GM18951 (cell line): ENCODE measurements around the gene ANKS1B.

ENCODE experiments used
- POLR2A ChIP-seq: IDR thresholded peaks from 4 replicates; pipeline ENCODE4 v1.6.1; 2011; ENCODE audit warnings: mild to moderate bottlenecking; ENCODE audit not compliant: insufficient read length, insufficient read depth; ENCODE audit errors: extremely low read depth
- in situ Hi-C: fragments of 300-500 bp; cut with MboI; formaldehyde crosslinking; loops from one replicate; pipeline ENCODE4 v1.12.0; 2022; ENCODE audit warnings: low sequenced_read_pairs, mixed read lengths, inconsistent platforms; ENCODE audit not compliant: unreplicated experiment

The ANKS1B gene

GRCh38 chr12:99658671-99659349 is 325.9 kb downstream of the ANKS1B start:
- TF ChIP-seq POLR2A = no peak
- in situ Hi-C loops = loop anchor here (10.0 kb wide), 1 partner anchor 614 kb away; no protein-coding TSS in a partner anchor

GRCh38 chr12:99649551-99649950 is 335.2 kb downstream of the ANKS1B start:
- TF ChIP-seq POLR2A = no peak

GRCh38 chr12:99648183-99648582 is 336.6 kb downstream of the ANKS1B start:
- in situ Hi-C loops = no loop called here
- TF ChIP-seq POLR2A = no peak

More at GRCh38 chr12:99649551-99649950, 335.2 kb downstream of the ANKS1B start:
- in situ Hi-C loops = no loop called here

- TF ChIP-seq POLR2A = no peak
- in situ Hi-C loops = no loop called here
Measured at GRCh38 chr12:99647453-99647852, 337.3 kb downstream of the ANKS1B start, which contains the start of gene GARIN6. Gene GARIN6, plus strand, starts transcription at chr12:99647753. Its CDS starts 422 bp downstream, at chr12:99648175.

GRCh38 chr12:99644629-99645028 is 340.1 kb downstream of the ANKS1B start:
- in situ Hi-C loops = no loop called here
- TF ChIP-seq POLR2A = no peak

- TF ChIP-seq POLR2A = no peak
- in situ Hi-C loops = loop anchor here (10.0 kb wide), 1 partner anchor 243 kb away; no protein-coding TSS in a partner anchor
Measured at GRCh38 chr12:99627459-99627858, 357.3 kb downstream of the ANKS1B start.

GRCh38 chr12:99624591-99624990 is 360.1 kb downstream of the ANKS1B start:
- in situ Hi-C loops = loop anchor here (10.0 kb wide), 1 partner anchor 240 kb away; no protein-coding TSS in a partner anchor

- in situ Hi-C loops = loop anchor here (10.0 kb wide), 1 partner anchor 235 kb away; no protein-coding TSS in a partner anchor
- TF ChIP-seq POLR2A = no peak
Measured at GRCh38 chr12:99620159-99620479, 364.6 kb downstream of the ANKS1B start.

GRCh38 chr12:99619389-99620158 is 365.2 kb downstream of the ANKS1B start:
- in situ Hi-C loops = loop anchor here (10.0 kb wide), 1 partner anchor 235 kb away; no protein-coding TSS in a partner anchor
- no peak for TF ChIP-seq POLR2A

- in situ Hi-C loops = no loop called here
- TF ChIP-seq POLR2A = no peak
Measured at GRCh38 chr12:99618657-99619056, 366.1 kb downstream of the ANKS1B start.

- TF ChIP-seq POLR2A = no peak
- in situ Hi-C loops = no loop called here
Measured at GRCh38 chr12:99611599-99611998, 373.1 kb downstream of the ANKS1B start.

- no peak for TF ChIP-seq POLR2A
- in situ Hi-C loops = no loop called here
Measured at GRCh38 chr12:99611117-99611516, 373.6 kb downstream of the ANKS1B start.

- no peak for TF ChIP-seq POLR2A
- in situ Hi-C loops = no loop called here
Measured at GRCh38 chr12:99609455-99610181, 375.1 kb downstream of the ANKS1B start.
